HepG2 (cell line): Measurements from ENCODE around the gene USP14. TPM values are rescaled to one million over a fixed set of nuclear protein-coding genes. Genes with fewer than 3 reads are reported as not detected.
A peak's percentile ranks its signal among the peaks of the same experiment; 100 is the strongest.
"Not testable (repeated sequence)": the region's sequence is repeated elsewhere in the genome, so short reads cannot be mapped to it uniquely, and the experiment has no call there.

Source experiments
- ATAC-seq: fragments of 200-7000 bp; cut with Tn5 transposase; 3 replicates; pipeline ENCODE4 v1.9.1; 2020; ENCODE audit warnings: mild to moderate bottlenecking, moderate library complexity
- BruUV-seq: library from RNA; stranded (reverse); fragments of 400-500 nt; replicated peaks from 2 replicates; lab custom pipeline; 2021; lab: Mats Ljungman, UMichigan
- CTCF ChIA-PET: fragments of 300-600 bp; formaldehyde crosslinking; extraction: SDS; loops from one replicate; lab custom pipeline; 2021; ENCODE audit warnings: low total read pairs, inconsistent platforms, low intra/inter-chr PET ratio; lab: Yijun Ruan, JAX
- POLR2A ChIA-PET: fragments of 350-600 bp; sonication (Branson Sonifier 250); formaldehyde crosslinking; loops from one replicate; lab custom pipeline; 2020; ENCODE audit warnings: antibody characterized with exemption, inconsistent platforms; lab: Yijun Ruan, JAX
- DNase-seq: peaks from one replicate; pipeline ENCODE4 v3.0.0-alpha.2; 2015; ENCODE audit warnings: low spot score
- FAIRE-seq: peaks from 3 replicates; lab custom pipeline; 2011; peaks lifted over from hg19 to GRCh38; lab: Jason Lieb, UNC
- H2AFZ ChIP-seq: one replicate; pipeline ENCODE4 v1.6.1; 2011; ENCODE audit warnings: low read length, inconsistent platforms
- H3K27ac ChIP-seq: fragments of 300-600 bp; 3 replicates; pipeline ENCODE4 v1.8.0; 2011; ENCODE audit warnings: mixed run types, mild to moderate bottlenecking, mixed read lengths, low read length, inconsistent platforms; ENCODE audit not compliant: insufficient read depth; ENCODE audit errors: extremely low read length
- H3K27me3 ChIP-seq, 2 experiments: fragments of 200-600 bp in 1 of 2; 2 replicates in 1 of 2; 3 replicates in 1 of 2; pipeline versions ENCODE4 v1.6.0 to v1.8.0; 2011; ENCODE audit warnings: low read length in 2 of 2, mild to moderate bottlenecking in 2 of 2, moderate library complexity in 2 of 2, inconsistent platforms in 1 of 2; ENCODE audit not compliant: insufficient read depth in 2 of 2, control insufficient read depth in 1 of 2
- H3K36me3 ChIP-seq, 2 experiments: fragments of 200-600 bp in 1 of 2; replicated peaks in 1 of 2; 2 replicates in 1 of 2; 3 replicates in 1 of 2; pipeline versions ENCODE4 v1.5.1 to v1.8.0; 2011; ENCODE audit warnings: low read length in 2 of 2, inconsistent platforms in 1 of 2; ENCODE audit not compliant: insufficient read depth in 2 of 2, control insufficient read depth in 1 of 2
- H3K4me1 ChIP-seq: 2 replicates; pipeline ENCODE4 v1.5.1; 2012; ENCODE audit warnings: low read length, inconsistent platforms; ENCODE audit not compliant: insufficient read depth
- H3K4me2 ChIP-seq: 2 replicates; pipeline ENCODE4 v1.6.0; 2011; ENCODE audit warnings: low read depth, low read length, inconsistent platforms
- H3K4me3 ChIP-seq, 3 experiments: fragments of 200-600 bp in 1 of 3; sonication (generic), shearing (Covaris generic) in 1 of 3; replicated peaks in 1 of 3; 2 replicates each; pipeline ENCODE4 v1.5.1; 2011 to 2016; ENCODE audit warnings: low read length in 3 of 3, inconsistent platforms in 2 of 3, low read depth in 2 of 3, mild to moderate bottlenecking in 2 of 3, control low read depth in 1 of 3, mixed read lengths in 1 of 3; ENCODE audit not compliant: insufficient read depth in 1 of 3
- H3K79me2 ChIP-seq: one replicate; pipeline ENCODE4 v1.6.1; 2011; ENCODE audit warnings: low read length, inconsistent platforms; ENCODE audit not compliant: insufficient read depth
- H3K9ac ChIP-seq: 2 replicates; pipeline ENCODE4 v1.6.0; 2011; ENCODE audit warnings: mild to moderate bottlenecking, low read depth, low read length, inconsistent platforms; ENCODE audit not compliant: insufficient read depth
- H3K9me3 ChIP-seq: 2 replicates; pipeline ENCODE4 v1.5.1; 2012; ENCODE audit warnings: mild to moderate bottlenecking, low read length
- H4K20me1 ChIP-seq: 2 replicates; pipeline ENCODE4 v1.6.0; 2011; ENCODE audit warnings: inconsistent platforms, mild to moderate bottlenecking, low read length, moderate library complexity; ENCODE audit not compliant: insufficient read depth
- EP300 ChIP-seq, 3 experiments: sonication (generic) in 1 of 3; formaldehyde crosslinking in 1 of 3; IDR thresholded peaks; 2 replicates each; pipeline versions ENCODE4 v1.5.1 to v1.6.1; 2011 to 2020; ENCODE audit warnings: low read depth in 2 of 3, low read length in 2 of 3, borderline replicate concordance in 1 of 3, improper control_type of control experiment in 1 of 3, mild to moderate bottlenecking in 1 of 3, missing genetic modification reagents in 1 of 3, moderate library complexity in 1 of 3
- FOXJ3 ChIP-seq: sonication (generic); formaldehyde crosslinking; IDR thresholded peaks from 2 replicates; pipeline ENCODE4 v1.4.0; 2020; ENCODE audit warnings: missing genetic modification reagents, mild to moderate bottlenecking, borderline replicate concordance
- FOXK2 ChIP-seq: fragments of 450-650 bp; IDR thresholded peaks from 2 replicates; pipeline ENCODE4 v1.6.1; 2016
- HMG20B ChIP-seq: conservative IDR thresholded peaks from 2 replicates; pipeline ENCODE4 v1.6.1; 2016; ENCODE audit warnings: missing genetic modification reagents, missing compliant biosample characterization
- RXRB ChIP-seq: IDR thresholded peaks from 2 replicates; pipeline ENCODE4 v1.6.1; 2016; ENCODE audit warnings: borderline replicate concordance, missing genetic modification reagents, missing compliant biosample characterization
- TBX2 ChIP-seq: sonication (generic); formaldehyde crosslinking; IDR thresholded peaks from 2 replicates; pipeline ENCODE4 v1.5.0; 2020; ENCODE audit warnings: missing genetic modification reagents, mild to moderate bottlenecking, borderline replicate concordance
- ZBTB21 ChIP-seq: sonication (generic); formaldehyde crosslinking; IDR thresholded peaks from 2 replicates; pipeline ENCODE4 v1.4.0; 2020; ENCODE audit warnings: missing genetic modification reagents
- ZFP90 ChIP-seq: sonication (generic); formaldehyde crosslinking; IDR thresholded peaks from 2 replicates; pipeline ENCODE4 v1.8.0; 2022; ENCODE audit warnings: missing genetic modification reagents, mild to moderate bottlenecking, inconsistent platforms, borderline replicate concordance
- ZFY ChIP-seq: sonication (generic); formaldehyde crosslinking; IDR thresholded peaks from 2 replicates; pipeline ENCODE4 v1.4.0; 2020; ENCODE audit warnings: missing genetic modification reagents
- ZMYM2 ChIP-seq: sonication (generic); formaldehyde crosslinking; IDR thresholded peaks from 2 replicates; pipeline ENCODE4 v1.8.0; 2022; ENCODE audit warnings: mild to moderate bottlenecking, missing genetic modification reagents
- WGBS: methylation state at CpG from one replicate; pipeline ENCODE4 v1.1.6; 2017; ENCODE audit warnings: low lambda C conversion rate; 5-methylcytosine and 5-hydroxymethylcytosine counted together
- in situ Hi-C: cut with HindIII; loops from 2 replicates; pipeline ENCODE4 v1.10.0; 2017; ENCODE audit warnings: low pct_unique_long_range_greater_than_20kb; ENCODE audit not compliant: extremely low pct_ligation_motif_present
- intact Hi-C: fragments of 100-400 bp; cut with micrococcal nuclease; formaldehyde crosslinking; loops from one replicate; pipeline ENCODE4 v1.10.0; 2022; ENCODE audit not compliant: unreplicated experiment
- polyA plus RNA-seq, 8 experiments: library from polyadenylated mRNA; depleted of rRNA in 3 of 8; stranded (reverse) in 7 of 8; unstranded in 1 of 8; fragments of >200 nt; fragmentation: Illumina TruSeq in 4 of 8; extraction: Trizol in 4 of 8; gene quantifications; 2 replicates each; pipeline versions ENCODE4 v1.2.1 to v1.2.3, GENCODE V29; 2011 to 2016; ENCODE audit warnings: low read depth in 4 of 8, missing spikeins in 1 of 8, mixed read lengths in 1 of 8; ENCODE audit not compliant: insufficient read depth in 1 of 8
- total RNA-seq, 5 experiments: library from RNA; depleted of rRNA; stranded (reverse); fragments of >200 nt; fragmentation: Illumina TruSeq; extraction: Trizol; gene quantifications; 2 replicates each; pipeline ENCODE4 v1.2.3, GENCODE V29; 2016; ENCODE audit warnings: low read depth in 1 of 5
- TF ChIP-seq, protein P1 (sequence below): sonication (generic); formaldehyde crosslinking; conservative IDR thresholded peaks from 2 replicates; pipeline ENCODE4 v1.4.0; 2020; ENCODE audit warnings: missing genetic modification reagents

USP14 gene
- total and polyA plus RNA-seq, 2 of the 13 experiments (the other 11 are each of a cell fraction or from before 2014, with no cell fraction given) = 14.7 to 16.6 TPM

DNA sequence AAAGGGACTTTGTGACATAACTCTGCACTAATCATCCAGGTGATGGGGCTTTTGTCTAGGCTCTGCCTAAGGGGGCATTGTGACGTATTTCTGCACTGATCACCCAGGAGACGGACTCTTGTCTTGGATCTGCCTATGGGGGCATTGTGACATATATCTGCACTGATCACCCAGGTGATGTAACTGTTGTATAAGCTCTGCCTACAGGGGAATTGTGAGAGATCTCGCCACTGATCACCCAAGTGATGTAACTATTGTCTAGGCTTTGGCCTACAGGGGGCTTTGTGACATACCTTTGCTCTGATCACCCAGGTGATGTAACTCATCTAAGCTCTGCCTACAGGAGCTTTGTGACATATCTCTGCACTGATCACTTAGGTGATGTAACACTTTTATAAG, 49.7 kb upstream of the USP14 start:
- H3K79me2 ChIP-seq, FAIRE-seq, intact Hi-C loops: not testable (repeated sequence)

DNA sequence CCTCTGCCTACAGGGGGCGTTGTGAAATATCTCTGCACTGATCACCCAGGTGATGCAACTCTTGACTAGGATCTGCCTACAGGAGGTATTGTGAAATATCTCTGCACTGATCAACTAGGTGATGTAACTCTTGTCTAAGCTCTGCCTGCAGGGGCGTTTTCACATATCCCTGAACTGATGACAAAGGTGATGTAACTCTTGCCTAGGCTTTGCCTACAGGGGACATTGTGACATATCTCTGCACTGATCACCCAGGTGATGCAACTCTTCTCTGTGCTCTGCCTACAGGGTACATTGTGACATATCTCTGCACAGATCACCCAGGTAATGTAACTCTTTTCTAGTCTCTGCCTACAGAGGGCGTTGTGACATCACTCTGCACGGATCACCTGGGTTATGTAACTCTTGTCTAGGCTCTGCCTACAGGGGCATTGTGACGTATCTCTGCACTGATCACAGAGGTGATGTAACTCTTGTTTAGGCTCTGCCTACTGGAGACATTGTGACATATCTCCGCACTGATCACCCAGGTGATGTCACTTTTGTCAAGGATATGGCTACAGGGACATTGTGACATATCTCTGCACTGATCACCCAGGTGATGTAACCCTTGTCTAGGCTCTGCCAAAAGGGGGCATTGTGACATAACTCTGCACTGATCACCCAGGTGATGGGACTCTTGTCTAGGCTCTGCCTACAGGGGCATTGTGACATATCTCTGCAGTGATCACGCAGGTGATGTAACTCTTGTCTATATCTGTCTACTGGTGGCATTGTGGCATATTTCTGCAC, 49.0 kb upstream of the USP14 start:
- H2AFZ ChIP-seq, H3K4me2 ChIP-seq, intact Hi-C loops, H3K27me3 ChIP-seq, H3K79me2 ChIP-seq, FAIRE-seq, H4K20me1 ChIP-seq, POLR2A ChIA-PET, H3K4me3 ChIP-seq, in situ Hi-C loops, H3K36me3 ChIP-seq, H3K9ac ChIP-seq, BruUV-seq, CTCF ChIA-PET: not testable (repeated sequence)
- DNase-seq = peak; percentile 97
- 6% methylated on average over 7 of the region's 7 CpGs for WGBS
- peak; percentile 15 for ATAC-seq
- Histone ChIP-seq H3K4me1 (peaks cover 37% of the 10 kb centered on the region), H3K9me3 (peaks cover 31% of the 10 kb centered on the region), H3K27ac (peak overlapping the region; percentile 31)
- TF ChIP-seq TBX2 (peak; percentile 53; the same call in 1 of the 2 replicates), FOXK2 (peak; percentile 68), ZFY (peak; percentile 19; the same call in 1 of the 2 replicates), ZMYM2 (CRISPR knock-in tag) (0 out of 2 replicates have a peak, but pooled peaks have one; percentile 46), ZFP90 (CRISPR knock-in tag) (peak; percentile 60; the same call in 1 of the 2 replicates), ZBTB21 (CRISPR knock-in tag) (peak; percentile 93), RXRB (peak; percentile 89), HMG20B (CRISPR knock-in tag) (peak; percentile 85), EP300 (IDR thresholded peaks at IDR 0.05; ENCODE audit: low read depth in 2 of 2, low read length in 2 of 2) (peak; percentile 37 to 92; a peak in 2 of 4 replicates), EP300 (CRISPR knock-in tag; IDR thresholded peaks at IDR 0.05; ENCODE audit: borderline replicate concordance) (peak; percentile 65; the same call in 1 of the 2 replicates), FOXJ3 (CRISPR knock-in tag) (peak; percentile 73)
- TF ChIP-seq, protein P1, sequence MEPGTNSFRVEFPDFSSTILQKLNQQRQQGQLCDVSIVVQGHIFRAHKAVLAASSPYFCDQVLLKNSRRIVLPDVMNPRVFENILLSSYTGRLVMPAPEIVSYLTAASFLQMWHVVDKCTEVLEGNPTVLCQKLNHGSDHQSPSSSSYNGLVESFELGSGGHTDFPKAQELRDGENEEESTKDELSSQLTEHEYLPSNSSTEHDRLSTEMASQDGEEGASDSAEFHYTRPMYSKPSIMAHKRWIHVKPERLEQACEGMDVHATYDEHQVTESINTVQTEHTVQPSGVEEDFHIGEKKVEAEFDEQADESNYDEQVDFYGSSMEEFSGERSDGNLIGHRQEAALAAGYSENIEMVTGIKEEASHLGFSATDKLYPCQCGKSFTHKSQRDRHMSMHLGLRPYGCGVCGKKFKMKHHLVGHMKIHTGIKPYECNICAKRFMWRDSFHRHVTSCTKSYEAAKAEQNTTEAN = peak; percentile 67; the same call in 1 of the 2 replicates

More for the DNA sequence above, 49.7 kb upstream of the USP14 start:
- 36% methylated on average over 2 of the region's 3 CpGs for WGBS
- CTCF ChIA-PET, POLR2A ChIA-PET, H3K9ac ChIP-seq, in situ Hi-C loops, H3K27me3 ChIP-seq, H2AFZ ChIP-seq, H3K4me2 ChIP-seq, H3K4me3 ChIP-seq, H4K20me1 ChIP-seq, H3K36me3 ChIP-seq, H3K27ac ChIP-seq, DNase-seq, BruUV-seq, ATAC-seq: not testable (repeated sequence)
- Histone ChIP-seq H3K4me1 (peaks cover 37% of the 10 kb centered on the region), H3K9me3 (peaks cover 31% of the 10 kb centered on the region)
